Measurements from ENCODE around the gene PTH1R.

DNA sequence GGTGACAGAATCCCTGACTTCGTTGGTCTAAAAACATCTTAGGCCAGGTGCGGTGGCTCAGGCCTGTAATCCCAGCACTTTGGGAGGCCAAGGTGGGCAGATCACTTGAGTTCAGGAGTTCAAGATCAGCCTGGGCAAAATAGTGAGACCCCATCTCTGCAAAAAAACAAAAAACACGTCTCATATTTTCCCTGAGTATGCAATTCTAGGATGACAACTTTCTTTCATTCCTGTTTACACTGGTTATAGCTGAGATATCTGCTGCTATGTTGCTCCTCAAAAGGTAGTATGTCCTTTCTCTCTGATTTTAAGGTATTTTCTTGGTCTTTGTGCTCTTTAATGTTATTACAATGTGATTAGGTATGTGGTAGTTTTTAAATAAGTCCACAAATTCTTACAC lies 39.3 kb downstream of the PTH1R start:
- TF ChIP-seq, protein P1, sequence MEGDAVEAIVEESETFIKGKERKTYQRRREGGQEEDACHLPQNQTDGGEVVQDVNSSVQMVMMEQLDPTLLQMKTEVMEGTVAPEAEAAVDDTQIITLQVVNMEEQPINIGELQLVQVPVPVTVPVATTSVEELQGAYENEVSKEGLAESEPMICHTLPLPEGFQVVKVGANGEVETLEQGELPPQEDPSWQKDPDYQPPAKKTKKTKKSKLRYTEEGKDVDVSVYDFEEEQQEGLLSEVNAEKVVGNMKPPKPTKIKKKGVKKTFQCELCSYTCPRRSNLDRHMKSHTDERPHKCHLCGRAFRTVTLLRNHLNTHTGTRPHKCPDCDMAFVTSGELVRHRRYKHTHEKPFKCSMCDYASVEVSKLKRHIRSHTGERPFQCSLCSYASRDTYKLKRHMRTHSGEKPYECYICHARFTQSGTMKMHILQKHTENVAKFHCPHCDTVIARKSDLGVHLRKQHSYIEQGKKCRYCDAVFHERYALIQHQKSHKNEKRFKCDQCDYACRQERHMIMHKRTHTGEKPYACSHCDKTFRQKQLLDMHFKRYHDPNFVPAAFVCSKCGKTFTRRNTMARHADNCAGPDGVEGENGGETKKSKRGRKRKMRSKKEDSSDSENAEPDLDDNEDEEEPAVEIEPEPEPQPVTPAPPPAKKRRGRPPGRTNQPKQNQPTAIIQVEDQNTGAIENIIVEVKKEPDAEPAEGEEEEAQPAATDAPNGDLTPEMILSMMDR (IDR thresholded peaks at IDR 0.05): no peak
- TF ChIP-seq POLR2A (IDR thresholded peaks at IDR 0.05): no peak
- no peak for TF ChIP-seq EP300 (IDR thresholded peaks at IDR 0.05)

All from upper lobe of left lung (tissue), 4 donors.